ENCODE data around the gene ZDHHC11B. TPM values are rescaled to one million over a fixed set of nuclear protein-coding genes. Genes with fewer than 3 reads are reported as not detected.
"Not testable (repeated sequence)": the region's sequence is repeated elsewhere in the genome, so short reads cannot be mapped to it uniquely, and the experiment has no call there.

ZDHHC11B gene
- polyA plus RNA-seq, 1 donor, result 7.3 TPM

DNA sequence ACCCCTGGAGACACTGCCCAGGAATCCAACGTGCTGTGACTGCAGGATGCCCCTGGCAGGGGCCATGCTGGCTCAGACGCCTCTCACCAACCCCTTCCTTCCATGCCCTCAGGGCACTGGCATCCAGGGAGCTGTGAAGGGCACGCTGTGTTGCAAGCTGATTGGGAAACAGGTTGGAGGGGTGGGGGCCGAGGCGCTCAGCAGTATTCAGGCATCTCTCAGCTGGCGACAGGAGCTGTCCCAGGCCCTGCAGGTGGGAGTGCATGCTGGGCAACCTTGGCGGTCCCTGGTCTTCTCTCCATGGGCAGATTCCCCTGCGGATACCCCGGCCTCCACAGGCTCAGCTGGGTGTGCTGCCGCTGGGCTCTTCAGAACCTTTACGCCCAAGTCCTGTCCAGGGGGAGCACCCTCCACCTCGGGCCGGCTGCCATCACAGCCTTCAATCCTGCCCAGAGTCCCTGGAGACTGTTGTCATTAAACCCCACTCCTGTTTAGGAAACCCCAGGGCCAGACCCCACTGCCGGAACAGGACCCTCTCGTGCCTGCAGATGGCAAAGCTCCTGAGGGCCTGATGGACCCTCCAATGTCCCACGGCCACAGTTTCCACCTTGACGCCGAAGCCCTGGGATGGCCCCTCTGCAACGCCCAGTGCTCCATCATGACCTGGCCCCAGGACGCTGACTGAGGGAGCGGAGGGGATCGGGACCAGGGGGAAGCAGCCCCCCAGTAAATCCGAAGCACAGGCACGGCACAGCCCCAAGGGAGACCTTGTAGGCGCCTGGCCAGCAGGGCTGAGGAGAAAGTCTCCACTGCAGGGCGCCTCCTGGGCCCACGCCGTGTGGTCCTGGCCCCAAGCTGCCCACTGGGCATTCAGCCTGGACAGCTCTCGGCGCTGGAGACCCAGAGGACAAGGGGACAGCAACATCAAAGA lies 100.7 kb downstream of the ZDHHC11B start:
- no peak for DNase-seq

DNA sequence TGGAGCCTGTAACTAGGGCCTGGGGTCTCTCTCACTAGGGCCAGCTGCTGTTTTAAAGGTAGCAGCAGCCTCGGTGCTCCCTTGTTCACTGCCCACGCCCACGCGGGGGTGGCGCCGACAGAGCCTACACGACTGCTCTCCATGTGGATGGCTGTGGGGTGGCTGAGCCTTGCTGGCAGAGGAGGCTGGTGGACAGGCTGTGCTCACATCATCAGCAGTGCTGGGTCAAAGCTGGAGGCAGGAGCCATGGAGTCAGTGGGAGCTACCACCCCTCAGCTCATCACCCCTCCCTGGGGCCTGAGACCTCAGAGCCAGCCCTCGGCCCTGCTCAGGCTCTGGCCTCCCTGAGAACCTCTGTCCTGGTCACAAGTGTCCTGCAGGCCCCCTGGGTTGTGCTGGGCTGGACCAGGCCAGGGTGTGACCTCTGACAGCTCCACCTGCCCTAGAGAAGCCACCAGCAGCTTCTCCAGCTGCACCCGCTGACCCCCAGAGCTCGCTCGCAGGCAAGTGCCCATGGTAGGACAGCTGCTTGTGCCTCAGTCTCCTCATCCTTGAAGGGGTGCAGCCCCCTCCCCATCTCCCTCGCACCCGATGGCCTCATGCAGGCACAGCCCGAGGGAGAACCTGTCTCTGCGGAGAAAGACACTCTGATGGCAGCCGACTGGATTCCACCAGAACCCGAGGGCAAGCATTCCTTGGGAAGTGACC lies 101.7 kb downstream of the ZDHHC11B start:
- not testable (repeated sequence) for DNase-seq

DNA sequence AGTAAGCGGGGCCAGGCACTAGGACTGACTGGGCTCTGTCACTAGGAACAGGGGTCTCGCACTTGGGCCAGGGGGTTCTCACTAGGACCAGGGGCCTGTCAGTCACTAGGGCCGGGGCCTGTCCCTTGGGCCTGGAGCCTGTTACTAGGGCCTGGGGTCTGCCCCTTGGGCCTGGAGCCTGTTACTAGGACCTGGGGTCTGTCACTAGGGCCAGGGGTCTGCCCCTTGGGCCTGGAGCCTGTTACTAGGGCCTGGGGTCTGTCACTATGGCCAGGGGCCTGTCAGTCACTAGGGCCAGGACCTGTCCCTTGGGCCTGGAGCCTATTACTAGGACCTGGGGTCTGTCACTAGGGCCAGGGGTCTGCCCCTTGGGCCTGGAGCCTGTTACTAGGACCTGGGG lies 102.3 kb downstream of the ZDHHC11B start:
- not testable (repeated sequence) for DNase-seq

DNA sequence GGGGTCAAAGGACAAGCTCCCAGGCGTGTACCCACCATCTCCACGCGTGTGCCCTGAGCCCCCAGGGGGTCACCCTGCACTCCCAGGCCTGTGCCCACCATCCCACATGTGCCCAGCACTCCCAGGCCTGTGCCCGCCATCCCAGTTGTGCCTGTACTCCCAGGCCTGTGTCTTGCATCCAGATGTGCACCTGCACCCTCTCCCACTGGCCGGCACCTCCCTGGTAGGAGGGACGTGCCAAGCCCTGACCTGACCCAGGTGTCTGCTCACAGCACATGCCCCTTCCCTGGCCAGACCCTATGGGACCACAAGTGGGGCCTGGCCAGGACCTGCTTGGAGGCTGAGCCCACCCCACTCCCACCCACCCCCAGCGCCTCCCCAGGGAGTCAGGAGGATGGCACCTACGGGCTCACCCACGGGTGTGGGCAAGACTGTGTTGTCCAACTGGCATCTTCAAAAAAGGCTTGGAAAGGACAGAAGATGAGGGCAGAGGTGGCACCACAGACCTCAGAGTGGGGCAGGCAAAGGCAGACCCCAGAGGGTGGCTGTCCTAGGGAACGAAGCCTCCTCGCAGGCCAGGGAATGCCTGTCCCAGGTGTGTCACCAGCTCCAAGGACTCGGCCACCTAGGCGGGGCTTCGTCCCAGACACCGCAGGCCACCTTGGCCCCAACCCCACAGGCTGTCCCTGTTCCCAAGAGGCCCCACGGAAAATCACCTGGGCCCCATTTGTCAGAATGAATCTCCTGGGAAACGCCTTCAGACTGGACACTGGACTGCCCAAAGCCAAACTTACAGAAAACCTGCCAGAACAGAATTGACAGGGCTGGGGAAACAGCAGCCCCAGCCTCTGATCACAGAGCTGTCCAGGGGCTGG lies 103.0 kb downstream of the ZDHHC11B start:
- DNase-seq, result not testable (repeated sequence)

DNA sequence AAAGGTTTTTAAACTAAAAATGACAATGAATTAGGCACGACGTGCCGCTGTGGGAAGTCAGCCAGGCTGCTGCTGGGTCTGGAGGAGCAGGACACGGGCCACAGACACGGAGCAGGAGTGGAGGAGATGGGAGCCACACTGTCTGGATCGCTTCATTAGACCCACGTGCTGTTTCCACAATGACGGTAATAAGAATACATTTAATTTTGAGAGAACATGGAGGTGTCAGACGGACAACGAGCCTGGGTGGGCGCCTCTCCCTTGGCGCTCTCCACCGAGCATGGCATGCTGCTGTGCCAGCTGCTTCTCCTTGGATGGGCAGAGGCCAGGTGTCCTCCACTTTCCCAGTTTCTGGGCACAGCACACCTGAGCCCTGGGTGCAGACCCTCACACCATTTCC lies 103.7 kb downstream of the ZDHHC11B start:
- not testable (repeated sequence) for DNase-seq

DNA sequence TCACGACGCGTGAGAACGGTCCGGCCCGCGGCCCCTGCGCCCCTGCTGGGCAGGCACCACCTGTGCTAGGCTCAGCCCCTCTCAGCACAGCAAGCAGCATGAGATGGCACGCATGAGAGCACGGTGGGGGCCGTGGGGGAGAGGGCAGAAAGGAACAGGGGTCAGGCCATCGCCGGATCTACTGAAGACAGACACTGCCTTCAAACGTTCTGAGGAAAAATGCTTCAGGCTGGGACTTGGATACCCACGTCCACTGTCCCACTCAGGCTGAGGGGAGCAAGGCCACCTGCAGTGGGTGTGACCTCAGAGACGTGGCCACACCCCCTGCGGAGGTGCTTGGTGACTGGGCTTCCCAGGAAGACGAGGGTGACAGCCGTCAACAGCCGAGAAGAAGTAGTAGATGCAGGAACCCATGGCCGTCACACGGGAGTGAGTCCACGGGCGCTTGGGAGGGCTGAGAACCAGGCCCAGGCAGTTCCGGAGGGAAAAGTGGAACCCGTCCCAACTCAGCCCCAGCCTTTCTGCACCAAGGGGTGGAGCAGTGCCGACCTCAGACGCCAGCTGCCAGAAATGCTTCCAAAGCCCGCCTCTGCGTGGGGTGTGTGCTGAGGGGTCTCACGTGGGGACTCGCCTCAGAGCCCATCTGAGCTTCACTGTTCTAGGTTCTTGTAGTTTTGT lies 104.3 kb downstream of the ZDHHC11B start:
- DNase-seq, result not testable (repeated sequence)

DNA sequence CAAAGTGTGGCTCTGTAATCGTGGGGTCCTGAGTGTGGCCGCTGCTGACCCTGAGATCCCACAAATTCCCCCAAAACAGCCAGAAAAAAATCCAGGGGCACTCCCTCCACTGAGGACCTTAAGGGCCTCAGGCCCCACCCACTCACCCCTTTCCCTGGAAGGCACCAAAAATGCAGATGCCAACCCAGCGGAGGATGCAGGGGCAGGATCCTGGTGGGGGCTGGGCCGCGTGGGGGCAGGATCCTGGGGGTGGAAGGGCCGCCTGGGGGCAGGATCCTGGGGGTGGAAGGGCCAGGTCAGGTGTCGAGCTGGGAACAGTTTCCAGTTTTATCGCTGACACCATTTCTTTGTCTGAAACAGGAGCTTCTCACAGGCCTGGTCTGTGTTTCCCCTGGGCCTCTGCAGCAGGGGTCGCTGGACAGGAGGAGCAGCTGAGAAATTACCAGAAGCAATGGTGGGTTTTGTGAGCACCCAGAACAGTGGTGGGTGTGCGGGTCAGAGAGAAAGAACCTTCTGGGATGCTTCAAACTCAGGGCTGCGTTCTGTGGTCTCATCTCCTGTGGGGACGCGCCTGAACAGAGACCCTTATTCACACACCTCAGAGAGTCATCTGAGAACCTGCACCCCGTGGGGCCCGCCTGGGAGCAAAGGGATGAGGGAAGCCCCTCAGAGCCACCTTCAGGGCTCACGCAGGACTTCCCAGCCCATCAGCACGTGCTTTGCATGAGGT lies 105.2 kb downstream of the ZDHHC11B start:
- not testable (repeated sequence) for DNase-seq

DNA sequence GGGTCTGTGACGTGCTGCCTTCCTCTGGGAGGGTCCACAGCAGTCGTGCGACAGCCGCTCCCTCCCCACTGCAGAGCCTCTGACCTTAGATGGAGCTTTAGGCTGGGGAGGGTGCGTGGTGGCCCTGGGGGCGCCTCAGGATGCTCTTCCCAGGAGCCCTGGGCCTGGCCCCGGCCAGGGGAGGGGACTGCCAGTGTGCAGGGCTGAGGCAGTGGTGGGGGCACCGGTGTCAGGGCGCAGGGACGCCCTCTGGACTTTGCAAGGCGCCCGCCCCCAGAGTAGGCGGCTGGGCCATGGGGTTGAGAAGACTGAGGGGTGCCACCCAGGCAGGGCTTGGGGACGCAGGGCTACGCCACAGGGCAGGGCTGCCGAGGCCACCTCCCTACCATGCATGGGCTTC lies 106.0 kb downstream of the ZDHHC11B start:
- DNase-seq, result not testable (repeated sequence)

DNA sequence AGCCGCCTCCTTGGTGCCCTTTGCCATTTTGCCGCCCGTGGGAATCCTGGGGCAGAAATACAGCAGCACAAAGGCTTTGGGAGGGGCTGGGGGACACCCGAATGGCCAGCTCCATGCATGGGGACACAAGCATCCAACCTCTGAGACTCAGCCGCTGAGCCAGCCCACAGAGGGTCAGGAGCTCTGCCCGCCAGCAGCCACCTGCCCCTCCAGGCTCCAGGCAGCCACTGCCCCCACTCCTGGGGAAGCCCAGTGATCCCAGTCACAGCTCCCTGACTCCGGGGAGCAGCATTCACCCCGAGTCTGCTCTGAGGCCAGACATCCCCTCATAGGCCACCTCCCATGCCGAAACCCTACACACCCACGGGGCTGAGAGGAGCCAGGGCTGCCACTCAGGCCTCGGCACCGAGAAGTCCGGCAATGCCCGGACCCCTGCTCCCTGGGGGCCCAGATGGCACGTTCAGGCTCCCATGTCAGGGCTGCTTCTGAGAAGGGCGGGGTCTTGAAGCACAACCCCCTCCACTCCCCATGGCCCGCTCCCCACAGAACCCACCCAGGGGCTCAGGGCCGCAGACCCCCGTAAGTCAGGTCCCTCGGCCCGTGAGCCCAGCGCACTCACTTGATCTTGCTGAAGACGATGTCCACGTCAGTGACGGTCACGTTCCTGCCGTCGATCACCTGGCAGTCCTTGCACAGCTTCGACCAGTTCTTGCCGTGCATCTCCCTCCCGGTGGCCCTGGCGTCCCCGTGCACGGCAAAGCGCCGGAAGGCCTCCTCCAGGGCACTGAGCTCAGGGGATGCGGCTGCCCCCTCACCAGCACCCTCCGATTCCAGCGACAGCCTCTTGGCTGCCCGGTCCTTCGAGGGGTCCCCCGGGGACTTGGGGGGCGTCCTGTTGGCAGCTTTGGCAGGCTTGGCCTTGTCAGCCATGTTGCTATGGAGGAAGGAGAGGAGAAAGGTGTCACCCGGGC lies 107.1 kb downstream of the ZDHHC11B start:
- DNase-seq, result no peak

DNA sequence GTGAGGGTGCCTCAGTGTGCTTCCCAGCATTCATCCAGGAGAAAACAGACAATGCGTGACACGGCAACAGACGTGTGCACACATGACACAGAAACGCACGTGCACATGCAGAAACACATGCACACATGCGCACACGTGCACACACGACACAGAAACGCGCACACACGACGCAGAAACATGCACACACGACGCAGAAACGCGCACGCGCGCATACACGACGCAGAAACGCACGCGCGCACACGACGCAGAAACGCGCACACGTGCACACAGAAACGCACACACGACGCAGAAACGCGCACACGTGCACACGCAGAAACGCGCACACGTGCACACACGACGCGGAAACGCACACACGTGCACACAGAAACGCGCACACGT lies 107.8 kb downstream of the ZDHHC11B start:
- DNase-seq, result no peak

DNA sequence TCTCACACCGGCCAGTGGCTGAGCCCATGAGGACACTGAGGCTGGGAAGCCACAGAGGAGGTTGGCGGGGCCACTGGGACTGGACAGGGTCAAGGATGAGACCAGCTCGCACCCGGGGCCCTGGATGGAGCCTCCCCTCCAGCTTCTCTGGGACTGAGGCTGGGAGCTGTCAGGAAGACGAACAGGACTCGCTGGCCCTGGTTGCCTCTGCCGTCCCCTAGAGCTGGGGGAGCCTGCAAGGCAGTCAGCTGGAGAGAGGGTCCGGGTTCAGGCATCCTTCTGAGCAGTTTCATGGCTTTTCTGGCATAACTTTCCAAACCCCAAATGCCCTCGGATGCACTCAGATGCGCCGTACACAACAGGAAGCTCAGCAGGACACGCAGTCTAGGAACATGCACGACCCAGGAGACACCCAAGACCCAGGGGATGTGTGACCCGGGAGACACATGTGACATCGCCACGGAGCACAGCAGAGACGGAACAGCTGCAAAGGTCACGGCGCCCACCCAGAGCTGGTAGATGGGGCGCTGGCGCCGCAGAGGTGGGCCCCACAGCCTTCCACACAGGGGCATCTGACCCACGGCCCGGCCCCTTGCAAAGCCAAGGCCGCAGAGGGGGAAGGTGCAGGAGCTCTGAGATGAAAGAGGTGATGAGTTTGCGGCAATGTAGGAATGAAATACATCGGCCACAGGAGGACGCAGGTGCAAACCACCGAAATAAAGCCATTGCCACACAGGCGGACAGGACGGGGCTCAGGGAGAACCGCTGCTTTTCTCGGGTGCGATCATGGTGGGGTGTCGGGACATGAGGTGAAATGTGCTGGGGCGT lies 108.4 kb downstream of the ZDHHC11B start:
- no peak for DNase-seq

DNA sequence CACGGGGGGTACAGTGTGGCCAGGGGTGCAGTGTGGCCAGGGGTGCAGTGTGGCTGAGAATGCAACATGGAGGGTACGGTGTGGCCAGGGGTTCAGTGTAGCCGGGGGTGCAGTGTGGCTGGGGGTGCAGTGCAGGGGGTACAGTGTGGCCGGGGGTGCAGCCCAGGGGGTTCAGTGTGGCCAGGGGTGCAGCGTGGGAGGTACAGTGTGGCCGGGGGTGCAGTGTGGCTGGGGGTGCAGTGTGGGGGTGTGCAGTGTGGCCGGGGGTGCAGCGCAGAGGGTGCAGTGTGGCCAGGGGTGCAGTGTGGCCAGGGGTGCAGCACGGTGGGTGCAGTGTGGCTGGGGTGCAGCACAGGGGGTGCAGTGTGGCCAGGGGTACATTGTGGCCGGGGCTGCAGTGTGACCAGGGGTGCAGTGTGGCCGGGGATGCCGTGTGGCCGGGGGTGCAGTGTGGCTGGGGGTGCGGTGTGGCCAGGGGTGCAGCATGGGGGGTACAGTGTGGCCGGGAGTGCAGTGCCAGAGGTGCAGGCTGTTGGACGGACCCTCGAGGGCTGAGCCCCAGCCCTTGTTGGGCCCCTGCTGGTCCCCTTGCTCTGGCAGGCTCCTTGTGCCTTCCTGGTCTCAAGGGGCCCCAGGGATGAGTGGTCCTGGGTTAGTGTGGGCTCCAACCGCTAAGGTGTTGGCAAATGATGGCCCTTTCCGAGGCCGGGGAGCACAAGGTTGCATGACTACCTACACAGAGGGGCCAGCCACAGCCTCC lies 109.2 kb downstream of the ZDHHC11B start:
- DNase-seq, result no peak

DNA sequence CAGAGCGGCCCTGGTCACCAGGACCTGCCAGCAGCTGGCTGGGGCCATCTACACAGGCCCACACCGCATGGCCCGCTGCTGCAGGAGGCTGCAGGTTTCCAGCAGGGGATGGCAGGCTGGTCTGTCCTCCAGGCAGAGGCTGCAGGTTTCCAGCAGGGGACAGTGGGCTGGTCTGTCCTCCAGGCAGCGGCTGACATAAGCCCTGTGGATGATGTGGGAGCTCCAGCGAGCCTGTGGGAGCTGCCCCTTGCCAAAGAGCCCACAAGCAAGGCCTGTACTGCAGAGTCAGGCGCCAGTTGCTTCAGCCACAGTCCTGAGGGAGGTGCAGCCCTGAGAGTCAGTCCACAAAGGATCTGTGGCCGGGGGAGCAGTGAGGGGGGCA lies 109.9 kb downstream of the ZDHHC11B start:
- no peak for DNase-seq

DNA sequence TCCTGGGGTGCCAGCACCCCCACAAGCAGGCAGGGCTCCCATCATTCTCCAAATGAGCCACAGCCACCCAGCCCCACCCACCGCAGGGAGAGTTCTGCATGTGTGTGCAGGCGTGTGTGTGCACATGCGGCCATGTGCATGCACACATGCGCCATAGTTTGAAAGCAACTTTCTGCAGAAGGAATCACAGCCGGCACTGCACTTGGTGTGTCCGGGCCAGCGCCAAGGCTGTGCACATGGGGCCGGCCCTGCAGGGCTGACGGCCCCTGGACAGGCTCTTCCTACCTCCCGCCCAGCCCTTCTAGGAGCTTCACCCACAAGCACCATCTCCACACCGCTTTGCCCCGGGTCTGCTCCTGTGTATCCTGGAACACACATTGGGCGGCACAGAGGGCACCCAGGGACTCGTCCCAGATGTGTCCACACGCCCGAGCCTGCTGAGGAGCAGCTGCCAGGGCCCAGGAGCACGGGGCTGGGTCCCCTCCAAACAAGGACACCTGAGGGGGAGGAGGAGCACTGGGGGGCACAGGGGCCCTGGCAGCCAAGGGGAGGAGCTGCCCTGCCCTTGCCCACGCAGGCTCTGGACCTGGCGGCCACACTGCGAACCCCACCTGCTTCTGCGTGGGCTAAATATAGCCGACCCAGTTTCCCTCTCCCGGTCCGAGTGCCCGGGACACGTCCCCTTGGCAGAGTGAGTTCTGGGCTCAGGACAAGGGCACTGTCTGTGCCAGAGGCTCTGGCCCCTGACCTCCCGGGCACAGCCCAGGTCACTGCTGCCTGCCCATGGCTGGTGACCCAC lies 110.5 kb downstream of the ZDHHC11B start:
- DNase-seq, result peak; percentile 15

DNA sequence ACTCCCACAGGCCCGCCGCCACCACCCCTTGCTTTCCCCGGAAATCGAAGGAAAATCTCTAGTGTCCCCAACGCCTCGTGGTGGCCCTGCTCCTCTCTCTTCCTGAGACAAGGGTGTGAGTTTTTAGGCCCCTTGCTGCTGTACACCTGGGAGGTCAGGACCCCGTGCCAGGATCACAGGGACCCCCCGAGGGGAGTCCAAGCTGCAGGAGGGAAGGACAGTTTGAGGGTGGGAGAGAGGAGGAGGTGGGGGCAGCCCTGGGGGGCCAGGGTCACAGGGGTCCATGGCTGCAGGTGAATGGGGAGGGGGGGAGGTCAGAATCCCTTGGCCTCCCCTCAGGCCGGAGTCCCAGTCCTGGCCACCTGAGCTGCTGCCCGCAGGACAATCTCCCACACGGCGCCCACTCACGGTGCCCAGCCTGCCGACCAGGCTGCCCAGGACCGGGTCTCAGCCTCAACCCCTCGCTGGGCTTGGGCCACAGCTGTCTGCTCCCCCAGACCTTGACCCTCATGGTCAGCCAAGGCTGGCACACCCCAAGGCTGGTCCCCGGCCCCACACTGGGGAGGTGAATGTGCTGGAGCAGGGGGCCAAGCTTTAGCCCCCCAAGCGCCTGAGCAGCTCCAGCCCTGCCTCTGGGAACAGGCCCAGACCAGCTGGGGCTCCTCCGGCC lies 111.2 kb downstream of the ZDHHC11B start:
- DNase-seq, result no peak

DNA sequence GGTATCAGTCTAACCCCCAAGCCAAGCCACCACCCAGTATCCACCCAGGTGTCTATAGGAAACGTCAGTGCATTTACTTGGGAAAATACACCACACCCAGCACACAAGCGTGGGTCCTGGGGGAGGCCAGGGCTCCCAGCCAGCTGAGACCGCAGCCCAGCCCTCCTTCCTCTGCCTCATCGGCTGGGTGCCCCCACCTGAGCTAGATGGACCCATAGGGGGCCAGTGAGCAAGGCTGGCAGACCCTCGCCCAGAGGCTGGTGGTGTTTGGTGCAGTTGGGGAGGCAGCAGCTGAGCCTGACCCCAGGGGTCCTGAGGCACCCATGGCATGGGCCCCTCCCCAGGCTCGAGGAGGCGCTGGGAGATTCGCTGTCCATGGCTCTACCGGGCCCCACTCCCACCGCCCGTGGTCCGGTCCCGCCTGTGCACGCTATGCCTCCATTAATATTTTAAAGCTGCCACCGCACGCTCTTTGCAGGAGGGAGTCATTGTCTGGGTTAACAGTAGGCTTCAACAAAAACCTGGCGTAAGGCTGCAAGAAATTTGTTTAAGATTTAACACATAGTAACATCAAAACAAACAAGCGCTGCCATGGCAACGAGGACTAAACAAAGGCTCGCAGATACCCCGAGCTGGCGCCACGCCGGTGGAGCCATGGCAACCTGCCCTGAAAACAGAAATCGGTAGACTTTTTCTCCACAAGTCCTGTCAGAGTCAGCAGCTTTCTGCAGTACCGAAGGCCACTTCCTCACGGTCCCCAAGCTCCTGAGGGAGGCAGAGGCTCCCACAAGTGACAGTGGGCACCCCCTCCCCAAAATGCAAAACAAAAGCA lies 112.0 kb downstream of the ZDHHC11B start:
- peak; percentile 82 for DNase-seq
